Liver (tissue), 9 donors: Measurements from ENCODE around the gene B3GALT5. TPM values are rescaled to one million over a fixed set of nuclear protein-coding genes. Genes with fewer than 3 reads are reported as not detected.

ENCODE experiments used
- DNase-seq: peaks from one replicate; pipeline ENCODE4 v3.0.0-alpha.2; 2017; ENCODE audit warnings: low spot score
- H3K27ac ChIP-seq, 2 donors: one replicate each; pipeline ENCODE4 v1.7.0; 2013; ENCODE audit warnings: inconsistent platforms in 2 of 2, low read length in 2 of 2, control low read depth in 1 of 2, low read depth in 1 of 2, mild to moderate bottlenecking in 1 of 2
- H3K27me3 ChIP-seq, 4 donors: one replicate each; pipeline versions ENCODE4 v1.6.1 to v1.7.0; 2013; ENCODE audit warnings: low read length in 3 of 4, inconsistent platforms in 1 of 4, mild to moderate bottlenecking in 1 of 4, moderate library complexity in 1 of 4; ENCODE audit not compliant: control insufficient read depth in 4 of 4, insufficient read depth in 4 of 4
- H3K36me3 ChIP-seq, 4 donors: one replicate each; pipeline versions ENCODE4 v1.6.1 to v1.7.0; 2013; ENCODE audit warnings: low read length in 3 of 4, mild to moderate bottlenecking in 3 of 4, low read depth in 1 of 4, moderate library complexity in 1 of 4; ENCODE audit not compliant: control insufficient read depth in 4 of 4, insufficient read depth in 3 of 4
- H3K4me1 ChIP-seq, 4 donors: one replicate each; pipeline versions ENCODE4 v1.6.1 to v1.7.0; 2013; ENCODE audit warnings: low read length in 3 of 4, mild to moderate bottlenecking in 3 of 4, moderate library complexity in 1 of 4; ENCODE audit not compliant: control insufficient read depth in 4 of 4, insufficient read depth in 4 of 4
- H3K4me3 ChIP-seq, 3 donors: one replicate each; pipeline versions ENCODE4 v1.6.1 to v1.7.0; 2013; ENCODE audit warnings: low read length in 3 of 3, control low read depth in 1 of 3, low read depth in 1 of 3, mild to moderate bottlenecking in 1 of 3
- H3K9ac ChIP-seq, 2 donors: one replicate each; pipeline ENCODE4 v1.7.0; 2013; ENCODE audit warnings: low read length in 2 of 2, mild to moderate bottlenecking in 2 of 2, moderate library complexity in 2 of 2, control low read depth in 1 of 2, low read depth in 1 of 2
- H3K9me3 ChIP-seq, 4 donors: one replicate each; pipeline versions ENCODE4 v1.6.1 to v1.7.0; 2013; ENCODE audit warnings: low read length in 3 of 4; ENCODE audit not compliant: control insufficient read depth in 4 of 4
- CTCF ChIP-seq: fragments of 150-350 bp; IDR thresholded peaks from 2 replicates; pipeline ENCODE4 v1.5.1; 2017; ENCODE audit warnings: improper control_type of control experiment, low read depth, low read length; ENCODE audit not compliant: missing input control
- FOXA1 ChIP-seq: IDR thresholded peaks from 2 replicates; pipeline ENCODE4 v1.6.1; 2016; ENCODE audit warnings: antibody characterized with exemption
- FOXA2 ChIP-seq: IDR thresholded peaks from 2 replicates; pipeline ENCODE4 v1.6.1; 2016; ENCODE audit warnings: antibody characterized with exemption
- GABPA ChIP-seq, 2 donors: IDR thresholded peaks in 1 of 2; conservative IDR thresholded peaks in 1 of 2; 2 replicates each; pipeline ENCODE4 v1.6.1; 2016; ENCODE audit warnings: antibody characterized with exemption in 2 of 2, mild to moderate bottlenecking in 1 of 2, moderate library complexity in 1 of 2
- HNF4A ChIP-seq, 2 donors: conservative IDR thresholded peaks; 2 replicates each; pipeline ENCODE4 v1.6.1; 2016; ENCODE audit warnings: antibody characterized with exemption in 2 of 2, mild to moderate bottlenecking in 2 of 2
- HNF4G ChIP-seq: IDR thresholded peaks from 2 replicates; pipeline ENCODE4 v1.6.1; 2016; ENCODE audit warnings: antibody characterized with exemption
- RAD21 ChIP-seq, 2 donors: IDR thresholded peaks; 2 replicates each; pipeline ENCODE4 v1.6.1; 2016; ENCODE audit warnings: antibody characterized with exemption in 2 of 2, mild to moderate bottlenecking in 2 of 2
- REST ChIP-seq: IDR thresholded peaks from 2 replicates; pipeline ENCODE4 v1.6.1; 2016; ENCODE audit warnings: antibody characterized with exemption, mild to moderate bottlenecking
- TAF1 ChIP-seq: conservative IDR thresholded peaks from 2 replicates; pipeline ENCODE4 v1.6.1; 2016; ENCODE audit warnings: antibody characterized with exemption, mild to moderate bottlenecking
- YY1 ChIP-seq: IDR thresholded peaks from 2 replicates; pipeline ENCODE4 v1.6.1; 2016; ENCODE audit warnings: antibody characterized with exemption, mild to moderate bottlenecking
- WGBS: extraction: QIAGEN DNeasy Blood & Tissue Kit; methylation state at CpG from one replicate; pipeline ENCODE4 v1.1.7; 2013; 5-methylcytosine and 5-hydroxymethylcytosine counted together
- polyA plus RNA-seq, 2 donors: library from polyadenylated mRNA; stranded (reverse) in 1 of 2; unstranded in 1 of 2; fragments of 200-250 nt in 1 of 2; fragments of >200 nt in 1 of 2; fragmentation: Nextera tagmentation in 1 of 2; extraction: Ambion mirVana in 1 of 2; gene quantifications; one replicate each; pipeline versions ENCODE4 v1.2.1 to v1.2.3, GENCODE V29; 2013 to 2015
- total RNA-seq, 2 donors: library from RNA; depleted of rRNA; stranded (reverse); fragments of >200 nt; gene quantifications; one replicate each; pipeline ENCODE4 v1.2.3, GENCODE V29; 2014
- TF ChIP-seq, protein P1 (sequence below): IDR thresholded peaks from 2 replicates; pipeline ENCODE4 v1.6.1; 2016; ENCODE audit warnings: antibody characterized with exemption
- TF ChIP-seq, protein P2 (sequence below): IDR thresholded peaks from 2 replicates; pipeline ENCODE4 v1.6.1; 2016; ENCODE audit warnings: antibody characterized with exemption
- donor health status: healthy.
- donor health status: healthy.
- donor health status: healthy.
- donor health status: healthy.
- donor health status: healthy.

B3GALT5 gene
- total and polyA plus RNA-seq, 4 donors, result 0.05 to 0.33 (median 0.10) TPM

DNA sequence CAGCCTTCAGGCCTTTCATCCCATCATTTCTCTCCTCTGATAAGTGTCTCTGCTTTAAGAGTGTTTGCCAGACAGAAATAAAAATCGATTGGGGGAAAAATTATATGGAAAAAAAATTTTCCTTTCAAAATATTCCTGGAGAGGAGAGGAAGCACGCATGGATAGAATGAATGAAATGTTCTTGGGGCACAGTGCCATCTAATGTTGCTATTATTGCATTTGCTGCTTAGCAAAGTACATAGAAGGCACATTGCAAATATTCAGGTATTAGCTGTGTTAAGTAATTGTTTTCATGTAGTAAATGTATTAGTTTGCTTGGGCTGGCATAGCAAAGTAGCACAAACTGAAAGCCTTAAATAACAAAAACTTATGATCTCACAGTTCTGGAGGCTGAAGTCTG, 18.1 kb downstream of the B3GALT5 start:
- Histone ChIP-seq H3K4me1 (peaks cover 0 to 1% (median 0%) of the 10 kb centered on the region in 4 donors), H3K9ac (no peak overlapping the region), H3K27me3 (peaks cover 0 to 14% (median 4%) of the 10 kb centered on the region in 4 donors), H3K4me3 (no peak overlapping the region), H3K36me3 (no peaks in the 10 kb centered on the region), H3K27ac (no peak overlapping the region), H3K9me3 (no peaks in the 10 kb centered on the region)
- no peak for TF ChIP-seq HNF4A (conservative IDR thresholded peaks at IDR 0.05)
- TF ChIP-seq FOXA1, result no peak
- TF ChIP-seq RAD21 (IDR thresholded peaks at IDR 0.05), result no peak
- TF ChIP-seq, protein P1, sequence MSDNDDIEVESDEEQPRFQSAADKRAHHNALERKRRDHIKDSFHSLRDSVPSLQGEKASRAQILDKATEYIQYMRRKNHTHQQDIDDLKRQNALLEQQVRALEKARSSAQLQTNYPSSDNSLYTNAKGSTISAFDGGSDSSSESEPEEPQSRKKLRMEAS, result no peak
- TF ChIP-seq, protein P2, sequence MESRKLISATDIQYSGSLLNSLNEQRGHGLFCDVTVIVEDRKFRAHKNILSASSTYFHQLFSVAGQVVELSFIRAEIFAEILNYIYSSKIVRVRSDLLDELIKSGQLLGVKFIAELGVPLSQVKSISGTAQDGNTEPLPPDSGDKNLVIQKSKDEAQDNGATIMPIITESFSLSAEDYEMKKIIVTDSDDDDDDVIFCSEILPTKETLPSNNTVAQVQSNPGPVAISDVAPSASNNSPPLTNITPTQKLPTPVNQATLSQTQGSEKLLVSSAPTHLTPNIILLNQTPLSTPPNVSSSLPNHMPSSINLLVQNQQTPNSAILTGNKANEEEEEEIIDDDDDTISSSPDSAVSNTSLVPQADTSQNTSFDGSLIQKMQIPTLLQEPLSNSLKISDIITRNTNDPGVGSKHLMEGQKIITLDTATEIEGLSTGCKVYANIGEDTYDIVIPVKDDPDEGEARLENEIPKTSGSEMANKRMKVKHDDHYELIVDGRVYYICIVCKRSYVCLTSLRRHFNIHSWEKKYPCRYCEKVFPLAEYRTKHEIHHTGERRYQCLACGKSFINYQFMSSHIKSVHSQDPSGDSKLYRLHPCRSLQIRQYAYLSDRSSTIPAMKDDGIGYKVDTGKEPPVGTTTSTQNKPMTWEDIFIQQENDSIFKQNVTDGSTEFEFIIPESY, result no peak
- no peak for TF ChIP-seq REST
- no peak for DNase-seq
- WGBS, result 48% methylated on average over 2 of the region's 2 CpGs

- Histone ChIP-seq H3K9ac (no peak overlapping the region), H3K27ac (no peak overlapping the region), H3K27me3 (peaks cover 2 to 14% (median 5%) of the 10 kb centered on the region in 4 donors), H3K9me3 (no peaks in the 10 kb centered on the region), H3K4me3 (no peak overlapping the region), H3K36me3 (no peaks in the 10 kb centered on the region), H3K4me1 (peaks cover 0 to 1% (median 0%) of the 10 kb centered on the region in 4 donors)
- WGBS, result 80% methylated on average over 10 of the region's 10 CpGs
- TF ChIP-seq GABPA (IDR thresholded peaks at IDR 0.05 in 1 of 2, conservative IDR thresholded peaks at IDR 0.05 in 1 of 2), result no peak
- TF ChIP-seq, protein P1, result no peak
- TF ChIP-seq YY1, result no peak
- TF ChIP-seq HNF4G, result no peak
- no peak for TF ChIP-seq CTCF
- no peak for TF ChIP-seq FOXA1
- TF ChIP-seq FOXA2, result no peak
- no peak for TF ChIP-seq TAF1
- DNase-seq, result no peak
Measured at GRCh38 chr21:39631842-39632562, 19.3 kb downstream of the B3GALT5 start.
